Measurements from ENCODE around the gene PTPN1. TPM values are rescaled to one million over a fixed set of nuclear protein-coding genes. Genes with fewer than 3 reads are reported as not detected.

Gene PTPN1
- total RNA-seq, 1 donor from 2014 or later: 38.1 TPM

DNA sequence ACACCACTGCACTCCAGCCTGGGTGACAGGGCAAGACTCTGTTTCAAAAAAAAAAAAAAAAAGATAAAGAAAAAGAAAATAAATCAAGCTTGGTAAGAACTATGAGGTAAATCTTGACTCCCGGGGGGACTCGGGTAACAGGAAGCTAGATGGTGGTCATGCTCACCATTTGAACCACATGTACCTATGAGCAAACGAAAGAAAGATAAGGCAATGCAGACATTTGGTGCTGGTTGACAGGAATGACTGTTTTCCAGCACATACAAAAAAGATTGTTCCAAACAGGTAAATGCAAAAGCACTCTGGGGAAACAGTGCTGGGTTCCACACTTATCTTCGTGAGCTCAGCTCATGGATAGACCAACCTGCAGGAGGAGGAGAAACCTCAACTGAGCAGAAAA is 22.8 kb upstream of the PTPN1 start:
- Histone ChIP-seq H3K79me2 (ENCODE audit: low read depth) (no peaks in the 10 kb centered on the region), H3K4me2 (no peak overlapping the region), H3F3A (ENCODE audit: low read depth) (no peaks in the 10 kb centered on the region), H3K27ac (no peak overlapping the region), H3K9me3 (ENCODE audit: low read depth) (no peaks in the 10 kb centered on the region), H3K36me3 (no peaks in the 10 kb centered on the region), H4K20me1 (ENCODE audit: low read depth) (no peaks in the 10 kb centered on the region), H3K27me3 (no peaks in the 10 kb centered on the region), H3K9ac (no peak overlapping the region), H3K4me3 (no peak overlapping the region), H2AFZ (replicated peaks) (no peak overlapping the region), H3K4me1 (no peaks in the 10 kb centered on the region)
- Mint-ChIP-seq H3K27me3 (ENCODE audit: insufficient read depth, low read depth) (peaks cover 2% of the 10 kb centered on the region), H3K4me1 (no peaks in the 10 kb centered on the region), H3K4me3 (no peak overlapping the region), H3K9me3 (no peaks in the 10 kb centered on the region), H3K27ac (no peak overlapping the region), H3K36me3 (no peaks in the 10 kb centered on the region)
- TF ChIP-seq EZH2phosphoT487 (IDR thresholded peaks at IDR 0.05) (no peak), EZH2 (IDR thresholded peaks at IDR 0.05) (no peak)
- TF ChIP-seq, protein P1, sequence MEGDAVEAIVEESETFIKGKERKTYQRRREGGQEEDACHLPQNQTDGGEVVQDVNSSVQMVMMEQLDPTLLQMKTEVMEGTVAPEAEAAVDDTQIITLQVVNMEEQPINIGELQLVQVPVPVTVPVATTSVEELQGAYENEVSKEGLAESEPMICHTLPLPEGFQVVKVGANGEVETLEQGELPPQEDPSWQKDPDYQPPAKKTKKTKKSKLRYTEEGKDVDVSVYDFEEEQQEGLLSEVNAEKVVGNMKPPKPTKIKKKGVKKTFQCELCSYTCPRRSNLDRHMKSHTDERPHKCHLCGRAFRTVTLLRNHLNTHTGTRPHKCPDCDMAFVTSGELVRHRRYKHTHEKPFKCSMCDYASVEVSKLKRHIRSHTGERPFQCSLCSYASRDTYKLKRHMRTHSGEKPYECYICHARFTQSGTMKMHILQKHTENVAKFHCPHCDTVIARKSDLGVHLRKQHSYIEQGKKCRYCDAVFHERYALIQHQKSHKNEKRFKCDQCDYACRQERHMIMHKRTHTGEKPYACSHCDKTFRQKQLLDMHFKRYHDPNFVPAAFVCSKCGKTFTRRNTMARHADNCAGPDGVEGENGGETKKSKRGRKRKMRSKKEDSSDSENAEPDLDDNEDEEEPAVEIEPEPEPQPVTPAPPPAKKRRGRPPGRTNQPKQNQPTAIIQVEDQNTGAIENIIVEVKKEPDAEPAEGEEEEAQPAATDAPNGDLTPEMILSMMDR (IDR thresholded peaks at IDR 0.05): no peak
- DNase-seq (ENCODE audit: low spot score): no peak

DNA sequence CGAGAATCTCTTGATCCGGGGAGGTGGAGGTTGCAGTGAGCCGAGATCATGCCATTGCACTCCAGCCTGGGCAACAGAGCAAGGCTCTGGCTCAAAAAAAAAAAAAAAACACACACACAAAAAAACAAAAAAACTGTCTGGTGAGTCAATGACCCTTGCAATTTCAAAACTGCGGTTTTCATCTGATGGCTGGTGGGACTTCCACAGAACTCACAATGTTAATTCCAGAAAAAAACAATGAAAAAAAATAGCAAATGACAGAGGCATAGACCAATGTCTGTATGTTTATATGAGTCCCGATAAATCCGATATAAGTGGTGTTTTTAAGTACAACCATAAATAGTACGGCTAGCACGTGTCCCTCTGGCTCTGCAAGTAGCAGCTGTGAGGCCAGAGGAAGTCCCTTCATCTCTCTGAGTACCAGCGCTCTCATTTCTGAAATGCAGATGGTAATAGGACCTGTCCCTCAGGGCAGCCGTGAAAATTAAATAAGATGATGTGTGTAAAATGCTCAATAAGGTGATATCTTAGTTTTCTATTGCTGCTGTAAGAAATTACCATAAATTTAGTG is 21.9 kb upstream of the PTPN1 start:
- H3K36me3 ChIP-seq: no peaks in the 10 kb centered on the region
- H3K36me3 Mint-ChIP-seq: no peaks in the 10 kb centered on the region
- H3K9me3 Mint-ChIP-seq: no peaks in the 10 kb centered on the region
- no peak overlapping the region for H3K27ac ChIP-seq
- no peak overlapping the region for H3K9ac ChIP-seq
- no peak overlapping the region for H3K27ac Mint-ChIP-seq
- no peaks in the 10 kb centered on the region for H3F3A ChIP-seq (ENCODE audit: low read depth)
- H3K9me3 ChIP-seq (ENCODE audit: low read depth): no peaks in the 10 kb centered on the region
- no peaks in the 10 kb centered on the region for H3K27me3 Mint-ChIP-seq (ENCODE audit: insufficient read depth, low read depth)
- H3K4me2 ChIP-seq: no peak overlapping the region
- H3K79me2 ChIP-seq (ENCODE audit: low read depth): no peaks in the 10 kb centered on the region
- DNase-seq (ENCODE audit: low spot score): no peak
- H3K4me3 ChIP-seq: no peak overlapping the region
- H3K4me1 Mint-ChIP-seq: no peaks in the 10 kb centered on the region
- H3K27me3 ChIP-seq: no peaks in the 10 kb centered on the region
- H3K4me3 Mint-ChIP-seq: no peak overlapping the region
- H2AFZ ChIP-seq (replicated peaks): no peak overlapping the region
- H3K4me1 ChIP-seq: no peaks in the 10 kb centered on the region
- TF ChIP-seq, protein P1 (IDR thresholded peaks at IDR 0.05): no peak
- TF ChIP-seq EZH2phosphoT487 (IDR thresholded peaks at IDR 0.05): no peak
- TF ChIP-seq EZH2 (IDR thresholded peaks at IDR 0.05): no peak
- no peaks in the 10 kb centered on the region for H4K20me1 ChIP-seq (ENCODE audit: low read depth)

DNA sequence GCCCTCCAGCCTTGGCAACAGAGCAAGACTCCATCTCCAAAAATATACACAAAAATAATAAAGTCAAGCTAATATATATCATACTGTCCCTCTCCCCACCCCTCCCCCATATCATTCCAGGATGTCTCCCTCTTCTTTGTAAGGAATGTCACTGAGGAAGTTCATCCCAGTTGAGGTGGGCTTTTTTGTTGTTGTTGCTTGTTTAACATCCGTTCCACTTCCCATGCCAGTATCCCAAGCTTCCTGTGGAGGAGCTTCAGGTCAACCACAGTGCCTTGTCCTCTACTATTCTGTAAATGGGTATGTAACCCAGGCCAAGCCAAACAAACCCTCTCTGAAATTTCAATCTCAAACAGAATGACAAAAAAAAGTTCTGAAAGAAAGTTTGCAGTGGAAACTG is 19.0 kb upstream of the PTPN1 start:
- Mint-ChIP-seq H3K27me3 (ENCODE audit: insufficient read depth, low read depth) (peaks cover 2% of the 10 kb centered on the region), H3K27ac (no peak overlapping the region)

More for the DNA sequence above, 19.0 kb upstream of the PTPN1 start:
- H4K20me1 ChIP-seq (ENCODE audit: low read depth): no peaks in the 10 kb centered on the region
- H3K36me3 ChIP-seq: no peaks in the 10 kb centered on the region
- no peak overlapping the region for H3K4me2 ChIP-seq
- H2AFZ ChIP-seq (replicated peaks): no peak overlapping the region
- TF ChIP-seq EZH2 (IDR thresholded peaks at IDR 0.05): no peak
- TF ChIP-seq, protein P1 (IDR thresholded peaks at IDR 0.05): no peak
- TF ChIP-seq EZH2phosphoT487 (IDR thresholded peaks at IDR 0.05): no peak
- no peaks in the 10 kb centered on the region for H3K9me3 ChIP-seq (ENCODE audit: low read depth)
- Mint-ChIP-seq H3K9me3 (no peaks in the 10 kb centered on the region), H3K4me3 (no peak overlapping the region), H3K36me3 (no peaks in the 10 kb centered on the region), H3K4me1 (no peaks in the 10 kb centered on the region)
- no peak for DNase-seq (ENCODE audit: low spot score)
- no peaks in the 10 kb centered on the region for H3K4me1 ChIP-seq
- no peaks in the 10 kb centered on the region for H3K27me3 ChIP-seq
- H3K27ac ChIP-seq: no peak overlapping the region
- H3K79me2 ChIP-seq (ENCODE audit: low read depth): no peaks in the 10 kb centered on the region
- no peaks in the 10 kb centered on the region for H3F3A ChIP-seq (ENCODE audit: low read depth)
- H3K9ac ChIP-seq: no peak overlapping the region
- H3K4me3 ChIP-seq: no peak overlapping the region

All from neural progenitor cell (in vitro differentiated cells).